ENCODE measurements around the gene AMBN. TPM values are rescaled to one million over a fixed set of nuclear protein-coding genes. Genes with fewer than 3 reads are reported as not detected.

Gene AMBN
- total RNA-seq, 1 experiment from 2014 or later, result not detected

GRCh38 chr4:70630162-70630561, 38.1 kb downstream of the AMBN start:
- Histone ChIP-seq H3K79me2 (ENCODE audit: insufficient read depth, low read length) (no peaks in the 10 kb centered on the region), H3K4me3 (replicated peaks in 1 of 2; ENCODE audit: low read depth in 1 of 2, low read length in 2 of 2) (no peak overlapping the region), H4K20me1 (ENCODE audit: insufficient read depth) (no peaks in the 10 kb centered on the region), H3K9me2 (ENCODE audit: insufficient read depth) (no peaks in the 10 kb centered on the region), H3K9ac (ENCODE audit: low read length) (no peak overlapping the region), H3K27ac (ENCODE audit: low read depth, low read length) (no peak overlapping the region), H2AFZ (ENCODE audit: low read depth, low read length, poor library complexity, severe bottlenecking) (peak overlapping the region; percentile 5), H3K36me3 (ENCODE audit: control insufficient read depth in 1 of 2, insufficient read depth in 2 of 2, low read length in 2 of 2) (no peaks in the 10 kb centered on the region), H3K4me1 (ENCODE audit: control insufficient read depth in 1 of 2, insufficient read depth in 2 of 2, low read length in 2 of 2) (peaks cover 12 to 21% of the 10 kb centered on the region in 2 experiments), H3K9me3 (ENCODE audit: control insufficient read depth in 1 of 2, insufficient read depth in 1 of 2, low read depth in 1 of 2, low read length in 2 of 2) (no peaks in the 10 kb centered on the region), H3K27me3 (ENCODE audit: insufficient read depth, low read length) (no peaks in the 10 kb centered on the region), H3K4me2 (ENCODE audit: low read length) (no peak overlapping the region)
- ATAC-seq (no peak), DNase-seq (ENCODE audit: low read depth, low spot score) (no peak)
- CTCF ChIA-PET, result interaction anchor here (1.1 kb wide), 1 partner anchor 22 kb away, joined by 3 read pairs; no protein-coding TSS in a partner anchor
- POLR2A ChIA-PET, result no interaction called here
- no TSS peak for BruUV-seq (replicated peaks)
- RAD21 ChIA-PET (ENCODE audit: low non-redundant PET in 1 of 2, low total read pairs in 2 of 2, uncharacterized antibody in 2 of 2, unreplicated experiment in 2 of 2), result no interaction called here
- no peak for TF ChIP-seq CBX3 (IDR thresholded peaks at IDR 0.05; ENCODE audit: low read depth)
- no peak for TF ChIP-seq ZNF274 (IDR thresholded peaks at IDR 0.05; ENCODE audit: low read depth, low read length)
- no peak for TF ChIP-seq SP1 (IDR thresholded peaks at IDR 0.05; ENCODE audit: low read depth)
- no peak for TF ChIP-seq SIN3A (IDR thresholded peaks at IDR 0.05; ENCODE audit: low read depth)
- no peak for TF ChIP-seq ATF3 (IDR thresholded peaks at IDR 0.05)
- TF ChIP-seq, protein P1, sequence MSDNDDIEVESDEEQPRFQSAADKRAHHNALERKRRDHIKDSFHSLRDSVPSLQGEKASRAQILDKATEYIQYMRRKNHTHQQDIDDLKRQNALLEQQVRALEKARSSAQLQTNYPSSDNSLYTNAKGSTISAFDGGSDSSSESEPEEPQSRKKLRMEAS (IDR thresholded peaks at IDR 0.05), result no peak
- TF ChIP-seq SRF (IDR thresholded peaks at IDR 0.05; ENCODE audit: low read depth), result no peak
- no peak for TF ChIP-seq TCF7L2 (IDR thresholded peaks at IDR 0.05; ENCODE audit: borderline replicate concordance, extremely low read depth, insufficient read depth, insufficient read length)
- intact Hi-C loops (cut with micrococcal nuclease), result no loop called here

DNA sequence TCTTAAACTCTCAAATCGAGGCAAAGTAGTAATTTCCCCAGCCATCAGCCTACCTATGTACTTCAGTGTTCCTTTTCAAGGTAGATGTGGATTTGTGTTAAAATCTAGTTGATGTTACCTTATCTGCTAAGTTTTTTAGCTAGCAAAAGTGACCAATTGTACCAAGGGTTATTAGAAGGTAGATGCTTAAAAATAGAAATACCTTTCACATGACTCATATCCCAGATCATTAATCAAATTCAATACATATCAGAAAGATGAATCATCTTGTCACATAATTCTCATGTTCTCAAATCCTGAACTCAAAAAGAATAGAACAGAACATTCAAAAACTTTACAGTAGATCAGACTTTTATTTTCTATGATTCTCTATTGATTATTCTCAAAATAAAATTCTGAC, 40.0 kb downstream of the AMBN start:
- Histone ChIP-seq H3K9ac (ENCODE audit: low read length) (peak overlapping the region; percentile 24; the same call in 1 of the 2 replicates), H3K9me3 (ENCODE audit: control insufficient read depth in 1 of 2, insufficient read depth in 1 of 2, low read depth in 1 of 2, low read length in 2 of 2) (no peaks in the 10 kb centered on the region), H3K9me2 (ENCODE audit: insufficient read depth) (no peaks in the 10 kb centered on the region), H3K27ac (ENCODE audit: low read depth, low read length) (peak overlapping the region; percentile 17; the same call in 1 of the 2 replicates), H2AFZ (ENCODE audit: low read depth, low read length, poor library complexity, severe bottlenecking) (peak overlapping the region; percentile 91), H3K27me3 (ENCODE audit: insufficient read depth, low read length) (no peaks in the 10 kb centered on the region), H3K4me3 (replicated peaks in 1 of 2; ENCODE audit: low read depth in 1 of 2, low read length in 2 of 2) (peak overlapping the region; percentile 10 to 17), H3K36me3 (ENCODE audit: control insufficient read depth in 1 of 2, insufficient read depth in 2 of 2, low read length in 2 of 2) (no peaks in the 10 kb centered on the region), H4K20me1 (ENCODE audit: insufficient read depth) (no peaks in the 10 kb centered on the region), H3K4me2 (ENCODE audit: low read length) (peak overlapping the region; percentile 66), H3K4me1 (ENCODE audit: control insufficient read depth in 1 of 2, insufficient read depth in 2 of 2, low read length in 2 of 2) (peaks cover 12 to 21% of the 10 kb centered on the region in 2 experiments), H3K79me2 (ENCODE audit: insufficient read depth, low read length) (no peaks in the 10 kb centered on the region)
- ChIA-PET CTCF (interaction anchor here (0.6 kb wide), 1 partner anchor 191 kb away, joined by 3 read pairs; no protein-coding TSS in a partner anchor), RAD21 (ENCODE audit: low non-redundant PET in 1 of 2, low total read pairs in 2 of 2, uncharacterized antibody in 2 of 2, unreplicated experiment in 2 of 2) (no interaction called here), POLR2A (no interaction called here)
- TF ChIP-seq FOSL1 (IDR thresholded peaks at IDR 0.05; ENCODE audit: low read depth) (peak; percentile 92), JUND (IDR thresholded peaks at IDR 0.05) (peak; percentile 84), YY1 (IDR thresholded peaks at IDR 0.05; ENCODE audit: extremely low read depth, insufficient replicate concordance, low read depth, low read length) (no peak), SP1 (IDR thresholded peaks at IDR 0.05; ENCODE audit: low read depth) (peak; percentile 56; the same call in 1 of the 2 replicates)
- intact Hi-C loops (cut with micrococcal nuclease), result loop anchor here (2.0 kb wide), 1 partner anchor 57 kb away; the partner anchor contains the start of gene UTP3
- no TSS peak for BruUV-seq (replicated peaks)
- peak; percentile 41 for DNase-seq (ENCODE audit: low read depth, low spot score)
- ATAC-seq, result peak; percentile 44; the same call in 1 of the 2 replicates
